ENCODE results near the gene PIGL. TPM values are rescaled to one million over a fixed set of nuclear protein-coding genes. Genes with fewer than 3 reads are reported as not detected.

PIGL gene
- total RNA-seq, 1 experiment from 2014 or later: 44.1 TPM

GRCh38 chr17:16301963-16302855 is 85.2 kb downstream of the PIGL start (continued):
- TF ChIP-seq FOXP4 (CRISPR knock-in tag; IDR thresholded peaks at IDR 0.05) (no peak), SOX15 (CRISPR knock-in tag; IDR thresholded peaks at IDR 0.05) (no peak), ZNF425 (CRISPR knock-in tag; conservative IDR thresholded peaks at IDR 0.05) (no peak), CREB1 (CRISPR knock-in tag; IDR thresholded peaks at IDR 0.05) (no peak), CDX4 (CRISPR knock-in tag; IDR thresholded peaks at IDR 0.05; ENCODE audit: borderline replicate concordance) (no peak), ELF4 (CRISPR knock-in tag; IDR thresholded peaks at IDR 0.05; ENCODE audit: low read depth) (no peak), RORB (CRISPR knock-in tag; IDR thresholded peaks at IDR 0.05) (no peak), GRHL2 (CRISPR knock-in tag; IDR thresholded peaks at IDR 0.05; ENCODE audit: insufficient replicate concordance, severe bottlenecking) (no peak), CBFB (CRISPR knock-in tag; IDR thresholded peaks at IDR 0.05; ENCODE audit: low read depth) (no peak)
- TF ChIP-seq, protein P1, sequence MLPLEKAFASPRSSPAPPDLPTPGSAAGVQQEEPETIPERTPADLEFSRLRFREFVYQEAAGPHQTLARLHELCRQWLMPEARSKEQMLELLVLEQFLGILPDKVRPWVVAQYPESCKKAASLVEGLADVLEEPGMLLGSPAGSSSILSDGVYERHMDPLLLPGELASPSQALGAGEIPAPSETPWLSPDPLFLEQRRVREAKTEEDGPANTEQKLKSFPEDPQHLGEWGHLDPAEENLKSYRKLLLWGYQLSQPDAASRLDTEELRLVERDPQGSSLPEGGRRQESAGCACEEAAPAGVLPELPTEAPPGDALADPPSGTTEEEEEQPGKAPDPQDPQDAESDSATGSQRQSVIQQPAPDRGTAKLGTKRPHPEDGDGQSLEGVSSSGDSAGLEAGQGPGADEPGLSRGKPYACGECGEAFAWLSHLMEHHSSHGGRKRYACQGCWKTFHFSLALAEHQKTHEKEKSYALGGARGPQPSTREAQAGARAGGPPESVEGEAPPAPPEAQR (CRISPR knock-in tag; IDR thresholded peaks at IDR 0.05): no peak
- TF ChIP-seq, protein P2, sequence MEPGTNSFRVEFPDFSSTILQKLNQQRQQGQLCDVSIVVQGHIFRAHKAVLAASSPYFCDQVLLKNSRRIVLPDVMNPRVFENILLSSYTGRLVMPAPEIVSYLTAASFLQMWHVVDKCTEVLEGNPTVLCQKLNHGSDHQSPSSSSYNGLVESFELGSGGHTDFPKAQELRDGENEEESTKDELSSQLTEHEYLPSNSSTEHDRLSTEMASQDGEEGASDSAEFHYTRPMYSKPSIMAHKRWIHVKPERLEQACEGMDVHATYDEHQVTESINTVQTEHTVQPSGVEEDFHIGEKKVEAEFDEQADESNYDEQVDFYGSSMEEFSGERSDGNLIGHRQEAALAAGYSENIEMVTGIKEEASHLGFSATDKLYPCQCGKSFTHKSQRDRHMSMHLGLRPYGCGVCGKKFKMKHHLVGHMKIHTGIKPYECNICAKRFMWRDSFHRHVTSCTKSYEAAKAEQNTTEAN (CRISPR knock-in tag; IDR thresholded peaks at IDR 0.05): no peak
- TF ChIP-seq, protein P3, sequence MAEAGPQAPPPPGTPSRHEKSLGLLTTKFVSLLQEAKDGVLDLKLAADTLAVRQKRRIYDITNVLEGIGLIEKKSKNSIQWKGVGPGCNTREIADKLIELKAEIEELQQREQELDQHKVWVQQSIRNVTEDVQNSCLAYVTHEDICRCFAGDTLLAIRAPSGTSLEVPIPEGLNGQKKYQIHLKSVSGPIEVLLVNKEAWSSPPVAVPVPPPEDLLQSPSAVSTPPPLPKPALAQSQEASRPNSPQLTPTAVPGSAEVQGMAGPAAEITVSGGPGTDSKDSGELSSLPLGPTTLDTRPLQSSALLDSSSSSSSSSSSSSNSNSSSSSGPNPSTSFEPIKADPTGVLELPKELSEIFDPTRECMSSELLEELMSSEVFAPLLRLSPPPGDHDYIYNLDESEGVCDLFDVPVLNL (CRISPR knock-in tag; IDR thresholded peaks at IDR 0.05; ENCODE audit: borderline replicate concordance, low read depth): no peak
- TF ChIP-seq, protein P4, sequence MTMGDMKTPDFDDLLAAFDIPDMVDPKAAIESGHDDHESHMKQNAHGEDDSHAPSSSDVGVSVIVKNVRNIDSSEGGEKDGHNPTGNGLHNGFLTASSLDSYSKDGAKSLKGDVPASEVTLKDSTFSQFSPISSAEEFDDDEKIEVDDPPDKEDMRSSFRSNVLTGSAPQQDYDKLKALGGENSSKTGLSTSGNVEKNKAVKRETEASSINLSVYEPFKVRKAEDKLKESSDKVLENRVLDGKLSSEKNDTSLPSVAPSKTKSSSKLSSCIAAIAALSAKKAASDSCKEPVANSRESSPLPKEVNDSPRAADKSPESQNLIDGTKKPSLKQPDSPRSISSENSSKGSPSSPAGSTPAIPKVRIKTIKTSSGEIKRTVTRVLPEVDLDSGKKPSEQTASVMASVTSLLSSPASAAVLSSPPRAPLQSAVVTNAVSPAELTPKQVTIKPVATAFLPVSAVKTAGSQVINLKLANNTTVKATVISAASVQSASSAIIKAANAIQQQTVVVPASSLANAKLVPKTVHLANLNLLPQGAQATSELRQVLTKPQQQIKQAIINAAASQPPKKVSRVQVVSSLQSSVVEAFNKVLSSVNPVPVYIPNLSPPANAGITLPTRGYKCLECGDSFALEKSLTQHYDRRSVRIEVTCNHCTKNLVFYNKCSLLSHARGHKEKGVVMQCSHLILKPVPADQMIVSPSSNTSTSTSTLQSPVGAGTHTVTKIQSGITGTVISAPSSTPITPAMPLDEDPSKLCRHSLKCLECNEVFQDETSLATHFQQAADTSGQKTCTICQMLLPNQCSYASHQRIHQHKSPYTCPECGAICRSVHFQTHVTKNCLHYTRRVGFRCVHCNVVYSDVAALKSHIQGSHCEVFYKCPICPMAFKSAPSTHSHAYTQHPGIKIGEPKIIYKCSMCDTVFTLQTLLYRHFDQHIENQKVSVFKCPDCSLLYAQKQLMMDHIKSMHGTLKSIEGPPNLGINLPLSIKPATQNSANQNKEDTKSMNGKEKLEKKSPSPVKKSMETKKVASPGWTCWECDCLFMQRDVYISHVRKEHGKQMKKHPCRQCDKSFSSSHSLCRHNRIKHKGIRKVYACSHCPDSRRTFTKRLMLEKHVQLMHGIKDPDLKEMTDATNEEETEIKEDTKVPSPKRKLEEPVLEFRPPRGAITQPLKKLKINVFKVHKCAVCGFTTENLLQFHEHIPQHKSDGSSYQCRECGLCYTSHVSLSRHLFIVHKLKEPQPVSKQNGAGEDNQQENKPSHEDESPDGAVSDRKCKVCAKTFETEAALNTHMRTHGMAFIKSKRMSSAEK (CRISPR knock-in tag; IDR thresholded peaks at IDR 0.05; ENCODE audit: borderline replicate concordance): no peak
- TF ChIP-seq, protein P5, sequence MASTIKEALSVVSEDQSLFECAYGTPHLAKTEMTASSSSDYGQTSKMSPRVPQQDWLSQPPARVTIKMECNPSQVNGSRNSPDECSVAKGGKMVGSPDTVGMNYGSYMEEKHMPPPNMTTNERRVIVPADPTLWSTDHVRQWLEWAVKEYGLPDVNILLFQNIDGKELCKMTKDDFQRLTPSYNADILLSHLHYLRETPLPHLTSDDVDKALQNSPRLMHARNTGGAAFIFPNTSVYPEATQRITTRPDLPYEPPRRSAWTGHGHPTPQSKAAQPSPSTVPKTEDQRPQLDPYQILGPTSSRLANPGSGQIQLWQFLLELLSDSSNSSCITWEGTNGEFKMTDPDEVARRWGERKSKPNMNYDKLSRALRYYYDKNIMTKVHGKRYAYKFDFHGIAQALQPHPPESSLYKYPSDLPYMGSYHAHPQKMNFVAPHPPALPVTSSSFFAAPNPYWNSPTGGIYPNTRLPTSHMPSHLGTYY (CRISPR knock-in tag; IDR thresholded peaks at IDR 0.05): no peak

Data from WTC11 (cell line).